GM19372 (cell line): Measurements from ENCODE around the gene CA12.

Experiments
- ATAC-seq: cut with Tn5 transposase; IDR thresholded peaks from one replicate; pipeline ENCODE4 v1.9.1; 2021; ENCODE audit warnings: mild to moderate bottlenecking, low read depth, moderate library complexity; ENCODE audit not compliant: unreplicated experiment

The CA12 gene

GRCh38 chr15:63402498-63403253 is 21.0 kb upstream of the CA12 start:
- no peak for ATAC-seq

GRCh38 chr15:63401714-63402497 is 20.3 kb upstream of the CA12 start:
- no peak for ATAC-seq

- no peak for ATAC-seq
Measured at GRCh38 chr15:63401078-63401477, 19.4 kb upstream of the CA12 start.

GRCh38 chr15:63398456-63398855 is 16.8 kb upstream of the CA12 start:
- no peak for ATAC-seq

GRCh38 chr15:63396152-63396928 is 14.7 kb upstream of the CA12 start:
- ATAC-seq: no peak

- ATAC-seq: no peak
Measured at GRCh38 chr15:63395730-63396151, 14.1 kb upstream of the CA12 start.

- ATAC-seq: no peak
Measured at GRCh38 chr15:63392361-63393009, 10.8 kb upstream of the CA12 start.

- no peak for ATAC-seq
Measured at GRCh38 chr15:63391669-63392360, 10.2 kb upstream of the CA12 start.

GRCh38 chr15:63390689-63391088 is 9.0 kb upstream of the CA12 start:
- no peak for ATAC-seq

- no peak for ATAC-seq
Measured at GRCh38 chr15:63389902-63390670, 8.4 kb upstream of the CA12 start.

- ATAC-seq: no peak
Measured at GRCh38 chr15:63388511-63388910, 6.9 kb upstream of the CA12 start.

- no peak for ATAC-seq
Measured at GRCh38 chr15:63387748-63388493, 6.3 kb upstream of the CA12 start.

GRCh38 chr15:63385911-63386531 is 4.4 kb upstream of the CA12 start:
- ATAC-seq: no peak

- no peak for ATAC-seq
Measured at GRCh38 chr15:63384906-63385305, 3.3 kb upstream of the CA12 start.

- ATAC-seq: no peak
Measured at GRCh38 chr15:63382966-63383710, 1.5 kb upstream of the CA12 start.

- no peak for ATAC-seq
Measured at GRCh38 chr15:63380808-63381282, 801 bp downstream of the CA12 start.

- no peak for ATAC-seq
Measured at GRCh38 chr15:63380151-63380807, 1.4 kb downstream of the CA12 start.
